ENCODE data around the gene UXS1.

Gene UXS1

DNA sequence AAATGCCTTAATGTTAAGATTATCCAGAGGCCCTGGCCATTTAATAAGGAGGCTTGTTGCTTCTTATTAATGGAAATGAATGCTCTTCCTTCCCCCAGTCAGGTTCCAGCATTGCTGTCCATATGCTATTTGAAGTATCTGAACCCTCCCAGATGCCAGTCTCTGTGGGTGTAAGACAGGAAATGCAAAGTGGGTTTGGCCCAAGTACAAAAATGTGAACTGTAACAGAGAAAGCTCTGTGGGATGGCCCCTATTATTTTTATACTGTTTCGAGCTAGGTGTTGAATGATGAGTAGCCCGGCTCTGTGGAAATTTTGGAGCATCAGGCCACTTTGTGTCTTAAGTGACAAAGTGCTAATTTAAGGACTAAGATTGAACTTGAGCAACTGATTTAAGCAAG is 141.0 kb downstream of the UXS1 start:
- DNase-seq (ENCODE audit: low read depth in 2 of 2) = no peak

DNA sequence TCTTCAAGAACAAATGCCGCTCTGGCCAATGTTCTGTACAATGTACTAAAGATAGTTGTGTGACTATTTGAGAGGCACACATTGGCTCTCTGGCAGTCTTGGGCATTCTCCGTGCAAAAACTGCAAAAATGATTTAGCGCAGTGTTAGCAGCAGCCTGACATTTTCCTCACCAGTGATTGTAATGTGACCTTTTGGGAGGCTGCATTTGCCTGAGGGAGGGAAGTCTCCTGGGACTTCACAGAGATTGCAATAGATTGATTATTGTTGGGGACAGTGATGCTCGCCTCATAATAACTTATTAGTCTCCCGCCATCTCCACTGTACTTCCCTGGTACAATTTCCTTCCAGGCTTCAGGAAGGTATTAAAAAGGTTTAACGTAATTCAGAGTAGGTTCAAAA is 149.2 kb downstream of the UXS1 start:
- no peak for DNase-seq (ENCODE audit: low read depth in 2 of 2)

DNA sequence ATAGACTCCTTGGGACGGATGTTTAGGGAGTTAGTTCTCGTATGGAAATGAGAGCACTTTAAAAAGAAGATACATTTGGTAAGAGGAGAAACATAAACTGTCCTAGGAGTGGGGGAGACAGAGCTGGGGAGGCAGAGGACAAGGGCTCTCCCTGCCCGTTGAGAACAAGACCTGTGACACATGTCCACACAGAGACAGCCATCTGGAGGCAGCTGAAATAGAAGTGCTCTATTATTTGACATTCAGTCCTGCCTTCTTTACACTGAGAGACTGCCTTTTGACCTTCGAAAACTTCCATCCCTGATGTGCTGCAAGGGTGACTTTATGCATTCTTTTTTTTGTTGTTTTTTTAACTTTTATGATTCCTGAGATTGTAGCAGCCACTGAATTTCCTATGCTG is 150.1 kb downstream of the UXS1 start:
- no peak for DNase-seq (ENCODE audit: low read depth in 2 of 2)

Data from stimulated activated CD8-positive, alpha-beta memory T cell treated with anti-CD3 and anti-CD28 coated beads, Interleukin-2, amount 100 ng/mL, for 1 hour (primary cell).